OCI-LY3 (cell line): ENCODE results near the gene TOMM70.

ENCODE experiments used
- H2AFZ ChIP-seq: fragments of 200-600, 300-600 bp; shearing (Covaris generic); 2 replicates; pipeline ENCODE4 v1.6.0; 2014; ENCODE audit warnings: antibody characterized with exemption, low read depth, low read length
- H3K27ac ChIP-seq: fragments of 200-600, 300-600 bp; sonication (generic); 2 replicates; pipeline ENCODE4 v1.5.1; 2014; ENCODE audit warnings: mild to moderate bottlenecking, low read length, moderate library complexity, mixed read lengths
- H3K27me3 ChIP-seq: fragments of 200-600, 300-600 bp; sonication (generic); 2 replicates; pipeline ENCODE4 v1.6.1; 2014; ENCODE audit warnings: low read depth, low read length, mixed read lengths
- H3K36me3 ChIP-seq: fragments of 200-600, 300-600 bp; sonication (generic); replicated peaks from 2 replicates; pipeline ENCODE3; 2014; ENCODE audit warnings: low read depth, low read length, mixed read lengths
- H3K4me1 ChIP-seq: fragments of 300-600, 200-600 bp; sonication (generic); 2 replicates; pipeline ENCODE4 v1.6.1; 2014; ENCODE audit warnings: low read length, mixed read lengths
- H3K4me2 ChIP-seq: fragments of 200-600, 300-600 bp; sonication (generic); 2 replicates; pipeline ENCODE4 v1.6.1; 2014; ENCODE audit warnings: low read length, mixed read lengths
- H3K4me3 ChIP-seq: fragments of 300-600, 200-600 bp; sonication (generic); 2 replicates; pipeline ENCODE4 v1.5.1; 2014; ENCODE audit warnings: antibody characterized with exemption, mild to moderate bottlenecking, low read length, moderate library complexity
- H3K79me2 ChIP-seq: fragments of 300-600, 200-600 bp; shearing (Covaris generic); 2 replicates; pipeline ENCODE4 v1.6.1; 2014; ENCODE audit warnings: mild to moderate bottlenecking, low read length, mixed read lengths
- H3K9ac ChIP-seq: fragments of 300-600, 200-600 bp; shearing (Covaris generic); 2 replicates; pipeline ENCODE4 v1.6.0; 2014; ENCODE audit warnings: mild to moderate bottlenecking, low read length, moderate library complexity
- H3K9me3 ChIP-seq: fragments of 200-600, 300-600 bp; shearing (Covaris generic); 2 replicates; pipeline ENCODE4 v1.6.1; 2014; ENCODE audit warnings: low read length, mixed read lengths; ENCODE audit not compliant: insufficient read depth
- H4K20me1 ChIP-seq: fragments of 200-600, 300-600 bp; sonication (generic); 2 replicates; pipeline ENCODE4 v1.6.1; 2016; ENCODE audit warnings: low read length, mixed read lengths; ENCODE audit not compliant: insufficient read depth
- CTCF ChIP-seq: fragments of 200-600, 300-600 bp; sonication (generic); IDR thresholded peaks from 2 replicates; pipeline ENCODE4 v1.5.1; 2014; ENCODE audit warnings: antibody characterized with exemption, low read length, low read depth
- EZH2phosphoT487 ChIP-seq: fragments of 200-600 bp; shearing (Covaris generic); IDR thresholded peaks from 2 replicates; pipeline ENCODE4 v1.6.1; 2018; ENCODE audit warnings: antibody characterized with exemption, mixed run types, low read depth

TOMM70 gene

DNA sequence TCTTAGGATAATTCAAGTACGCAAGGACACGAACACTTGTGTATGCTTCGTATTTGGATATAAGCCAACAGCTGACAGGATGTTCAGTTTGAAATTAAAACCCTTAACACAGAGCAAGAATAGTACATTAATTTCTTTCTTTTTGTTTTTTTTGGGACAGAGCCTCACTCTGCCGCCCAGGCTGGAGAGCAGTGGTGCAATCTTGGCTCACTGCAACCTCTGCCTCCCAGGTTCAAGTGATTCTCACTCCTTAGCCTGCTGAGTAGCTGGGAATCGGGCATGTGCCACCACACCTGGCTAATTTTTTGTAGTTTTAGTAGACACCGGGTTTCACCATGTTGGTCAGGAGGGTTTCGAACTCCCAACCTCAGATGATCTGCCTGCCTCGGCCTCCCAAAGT, 32.4 kb downstream of the TOMM70 start:
- H2AFZ ChIP-seq = no peak overlapping the region
- H3K79me2 ChIP-seq = no peaks in the 10 kb centered on the region
- no peak overlapping the region for H3K4me2 ChIP-seq
- H3K9ac ChIP-seq = no peak overlapping the region
- no peak overlapping the region for H3K4me3 ChIP-seq
- H3K27ac ChIP-seq = no peak overlapping the region
- TF ChIP-seq EZH2phosphoT487 (no peak), CTCF (no peak)
- no peaks in the 10 kb centered on the region for H3K9me3 ChIP-seq
- no peaks in the 10 kb centered on the region for H4K20me1 ChIP-seq
- no peaks in the 10 kb centered on the region for H3K4me1 ChIP-seq
- no peaks in the 10 kb centered on the region for H3K27me3 ChIP-seq
- H3K36me3 ChIP-seq = peaks cover 53% of the 10 kb centered on the region

- Histone ChIP-seq H3K27ac (no peak overlapping the region), H2AFZ (no peak overlapping the region), H3K79me2 (no peaks in the 10 kb centered on the region), H3K4me1 (no peaks in the 10 kb centered on the region), H3K27me3 (no peaks in the 10 kb centered on the region), H3K36me3 (peaks cover 59% of the 10 kb centered on the region), H3K4me3 (no peak overlapping the region), H3K9me3 (no peaks in the 10 kb centered on the region), H3K9ac (no peak overlapping the region), H4K20me1 (no peaks in the 10 kb centered on the region), H3K4me2 (no peak overlapping the region)
- TF ChIP-seq EZH2phosphoT487 = no peak
- TF ChIP-seq CTCF = no peak
Measured at GRCh38 chr3:100366424-100366823, 34.5 kb downstream of the TOMM70 start.

GRCh38 chr3:100364421-100364820, 36.5 kb downstream of the TOMM70 start:
- Histone ChIP-seq H3K9me3 (no peaks in the 10 kb centered on the region), H3K4me2 (no peak overlapping the region), H3K27me3 (no peaks in the 10 kb centered on the region), H3K9ac (no peak overlapping the region), H3K27ac (no peak overlapping the region), H3K79me2 (no peaks in the 10 kb centered on the region), H3K4me3 (no peak overlapping the region), H3K4me1 (no peaks in the 10 kb centered on the region), H3K36me3 (peaks cover 71% of the 10 kb centered on the region), H2AFZ (no peak overlapping the region), H4K20me1 (no peaks in the 10 kb centered on the region)
- TF ChIP-seq CTCF = no peak
- no peak for TF ChIP-seq EZH2phosphoT487

- H3K4me2 ChIP-seq = no peak overlapping the region
- H3K9ac ChIP-seq = no peak overlapping the region
- H3K36me3 ChIP-seq = peaks cover 68% of the 10 kb centered on the region
- H3K4me1 ChIP-seq = no peaks in the 10 kb centered on the region
- no peaks in the 10 kb centered on the region for H3K79me2 ChIP-seq
- no peaks in the 10 kb centered on the region for H3K27me3 ChIP-seq
- no peak for TF ChIP-seq CTCF
- no peak for TF ChIP-seq EZH2phosphoT487
- no peaks in the 10 kb centered on the region for H4K20me1 ChIP-seq
- no peak overlapping the region for H3K4me3 ChIP-seq
- H3K9me3 ChIP-seq = no peaks in the 10 kb centered on the region
- H2AFZ ChIP-seq = no peak overlapping the region
- H3K27ac ChIP-seq = no peak overlapping the region
Measured at GRCh38 chr3:100361897-100362296, 39.0 kb downstream of the TOMM70 start.
